ENCODE results near the gene PID1.

DNA sequence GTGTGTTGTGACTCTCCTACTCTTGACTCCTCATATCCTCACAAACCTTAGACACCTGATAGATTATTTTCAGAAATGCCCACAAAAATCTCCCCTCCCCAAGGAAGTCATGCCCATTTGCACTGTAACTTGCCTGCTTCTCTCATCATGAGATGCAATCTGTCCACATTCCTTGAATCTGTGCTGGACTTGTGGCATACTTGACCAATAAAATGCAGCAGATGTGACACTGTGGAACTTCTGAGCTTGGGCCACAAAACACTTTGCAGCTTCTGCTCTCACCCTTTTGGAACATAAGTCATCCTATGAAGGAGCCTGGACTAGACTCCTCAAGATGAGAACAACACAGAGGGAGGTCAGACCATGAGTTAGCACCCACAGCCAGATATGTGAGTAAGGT is 4.4 kb upstream of the PID1 start:
- no peak for TF ChIP-seq MYC (IDR thresholded peaks at IDR 0.05; ENCODE audit: low read depth, low read length)
- no peak for TF ChIP-seq POLR2A (IDR thresholded peaks at IDR 0.05; ENCODE audit: extremely low read depth, insufficient read length)
- TF ChIP-seq, protein P1, sequence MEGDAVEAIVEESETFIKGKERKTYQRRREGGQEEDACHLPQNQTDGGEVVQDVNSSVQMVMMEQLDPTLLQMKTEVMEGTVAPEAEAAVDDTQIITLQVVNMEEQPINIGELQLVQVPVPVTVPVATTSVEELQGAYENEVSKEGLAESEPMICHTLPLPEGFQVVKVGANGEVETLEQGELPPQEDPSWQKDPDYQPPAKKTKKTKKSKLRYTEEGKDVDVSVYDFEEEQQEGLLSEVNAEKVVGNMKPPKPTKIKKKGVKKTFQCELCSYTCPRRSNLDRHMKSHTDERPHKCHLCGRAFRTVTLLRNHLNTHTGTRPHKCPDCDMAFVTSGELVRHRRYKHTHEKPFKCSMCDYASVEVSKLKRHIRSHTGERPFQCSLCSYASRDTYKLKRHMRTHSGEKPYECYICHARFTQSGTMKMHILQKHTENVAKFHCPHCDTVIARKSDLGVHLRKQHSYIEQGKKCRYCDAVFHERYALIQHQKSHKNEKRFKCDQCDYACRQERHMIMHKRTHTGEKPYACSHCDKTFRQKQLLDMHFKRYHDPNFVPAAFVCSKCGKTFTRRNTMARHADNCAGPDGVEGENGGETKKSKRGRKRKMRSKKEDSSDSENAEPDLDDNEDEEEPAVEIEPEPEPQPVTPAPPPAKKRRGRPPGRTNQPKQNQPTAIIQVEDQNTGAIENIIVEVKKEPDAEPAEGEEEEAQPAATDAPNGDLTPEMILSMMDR (IDR thresholded peaks at IDR 0.05; ENCODE audit: low read depth, low read length): no peak

Measured in NB4 (cell line).